Inferior parietal cortex (tissue), 1 donor: ENCODE data around the gene ZGPAT.

Source experiments
- DNase-seq: peaks from one replicate; pipeline ENCODE4 v3.0.0-alpha.2; 2016; ENCODE audit errors: extremely low spot score

ZGPAT gene

GRCh38 chr20:63734111-63734945 is 26.5 kb downstream of the ZGPAT start:
- DNase-seq: no peak

GRCh38 chr20:63734946-63735858 is 27.4 kb downstream of the ZGPAT start:
- no peak for DNase-seq

- no peak for DNase-seq
Observed at GRCh38 chr20:63735859-63736718, 28.2 kb downstream of the ZGPAT start, which contains the start of gene LIME1. TSS of gene LIME1 (plus strand) at chr20:63736664. CDS start at chr20:63737550, 886 bp downstream.

- DNase-seq: no peak
Observed at GRCh38 chr20:63736893-63737694, 29.3 kb downstream of the ZGPAT start.

- DNase-seq: no peak
Observed at GRCh38 chr20:63737695-63737944, 29.8 kb downstream of the ZGPAT start.

- no peak for DNase-seq
Observed at GRCh38 chr20:63737945-63738686, 30.3 kb downstream of the ZGPAT start.

- DNase-seq: no peak
Observed at GRCh38 chr20:63738687-63739129, 30.9 kb downstream of the ZGPAT start.

GRCh38 chr20:63739130-63740069 is 31.6 kb downstream of the ZGPAT start, which contains the start of gene SLC2A4RG:
TSS of gene SLC2A4RG (plus strand) at chr20:63739776. CDS start at chr20:63739913, 137 bp downstream.
- DNase-seq: peak; percentile 69

- no peak for DNase-seq
Observed at GRCh38 chr20:63740070-63740626, 32.3 kb downstream of the ZGPAT start.

- peak; percentile 51 for DNase-seq
Observed at GRCh38 chr20:63740627-63741353, 33.0 kb downstream of the ZGPAT start.

- DNase-seq: no peak
Observed at GRCh38 chr20:63741354-63741675, 33.5 kb downstream of the ZGPAT start.

GRCh38 chr20:63741676-63742380 is 34.0 kb downstream of the ZGPAT start:
- no peak for DNase-seq

GRCh38 chr20:63742381-63743024 is 34.7 kb downstream of the ZGPAT start:
- DNase-seq: no peak

GRCh38 chr20:63743210-63743970 is 35.6 kb downstream of the ZGPAT start:
- DNase-seq: no peak

GRCh38 chr20:63744158-63744557 is 36.3 kb downstream of the ZGPAT start:
- DNase-seq: no peak
